Karpas-422 (cell line): ENCODE results near the gene NR1D2. TPM values are rescaled to one million over a fixed set of nuclear protein-coding genes. Genes with fewer than 3 reads are reported as not detected.

ENCODE experiments used
- DNase-seq: peaks from one replicate; pipeline ENCODE4 v3.0.0-alpha.2; 2015
- H2AFZ ChIP-seq: fragments of 200-600 bp; sonication (generic); 2 replicates; pipeline ENCODE4 v1.6.1; 2014; ENCODE audit warnings: antibody characterized with exemption, low read length, mixed read lengths
- H3K27ac ChIP-seq: fragments of 200-600 bp; sonication (generic); 2 replicates; pipeline ENCODE4 v1.5.1; 2014; ENCODE audit warnings: mild to moderate bottlenecking, low read length, moderate library complexity
- H3K27me3 ChIP-seq: fragments of 200-600 bp; sonication (generic); 2 replicates; pipeline ENCODE4 v1.6.1; 2014; ENCODE audit warnings: low read length, mixed read lengths
- H3K36me3 ChIP-seq: fragments of 200-600 bp; sonication (generic); 2 replicates; pipeline ENCODE4 v1.6.1; 2014; ENCODE audit warnings: low read length, mixed read lengths; ENCODE audit not compliant: insufficient read depth
- H3K4me1 ChIP-seq: fragments of 200-600 bp; sonication (generic); 2 replicates; pipeline ENCODE4 v1.6.1; 2014; ENCODE audit warnings: mild to moderate bottlenecking, low read length, mixed read lengths
- H3K4me2 ChIP-seq: fragments of 200-600 bp; sonication (generic); 2 replicates; pipeline ENCODE4 v1.6.1; 2014; ENCODE audit warnings: low read length, low read depth, mild to moderate bottlenecking; ENCODE audit not compliant: poor library complexity, severe bottlenecking
- H3K4me3 ChIP-seq: fragments of 200-600 bp; sonication (generic); 2 replicates; pipeline ENCODE4 v1.5.1; 2014; ENCODE audit warnings: mild to moderate bottlenecking, antibody characterized with exemption, low read length, mixed read lengths
- H3K79me2 ChIP-seq: fragments of 200-600 bp; sonication (generic); 2 replicates; pipeline ENCODE4 v1.6.1; 2014; ENCODE audit warnings: mild to moderate bottlenecking, low read length, mixed read lengths
- H3K9ac ChIP-seq: fragments of 200-600 bp; sonication (generic); 2 replicates; pipeline ENCODE4 v1.6.0; 2014; ENCODE audit warnings: low read length
- H3K9me2 ChIP-seq: fragments of 200-600 bp; sonication (generic), shearing (Covaris generic); replicated peaks from 2 replicates; pipeline ENCODE4 v1.6.0; 2014; ENCODE audit warnings: mild to moderate bottlenecking, low read length, moderate library complexity; ENCODE audit not compliant: insufficient read depth
- H3K9me3 ChIP-seq: fragments of 300-700, 200-600 bp; sonication (generic); 2 replicates; pipeline ENCODE4 v1.6.1; 2014; ENCODE audit warnings: low read length, mixed read lengths
- H4K20me1 ChIP-seq: fragments of 200-600 bp; sonication (generic); 2 replicates; pipeline ENCODE4 v1.6.1; 2014; ENCODE audit warnings: mild to moderate bottlenecking, antibody characterized with exemption, low read length, low read depth; ENCODE audit not compliant: insufficient read depth
- total RNA-seq: library from RNA; depleted of rRNA; stranded (reverse); fragments of >200 nt; shearing (Covaris generic); gene quantifications from 2 replicates; pipeline ENCODE4 v1.2.3, GENCODE V29; 2014; ENCODE audit warnings: low replicate concordance

Gene NR1D2
- total RNA-seq, 1 experiment from 2014 or later = 12.8 TPM

- Histone ChIP-seq H3K9ac (no peak overlapping the region), H3K4me3 (no peak overlapping the region), H3K27ac (no peak overlapping the region), H3K9me3 (no peaks in the 10 kb centered on the region), H2AFZ (no peak overlapping the region), H3K79me2 (no peaks in the 10 kb centered on the region), H3K4me2 (no peak overlapping the region), H3K4me1 (peaks cover 40% of the 10 kb centered on the region), H3K36me3 (no peaks in the 10 kb centered on the region), H3K27me3 (no peaks in the 10 kb centered on the region), H3K9me2 (no peaks in the 10 kb centered on the region), H4K20me1 (peaks cover 38% of the 10 kb centered on the region)
- no peak for DNase-seq
Observed at GRCh38 chr3:23949784-23950183, 4.7 kb downstream of the NR1D2 start.

- Histone ChIP-seq H3K4me1 (peaks cover 38% of the 10 kb centered on the region), H4K20me1 (peaks cover 42% of the 10 kb centered on the region), H3K9ac (no peak overlapping the region)
Observed at GRCh38 chr3:23950293-23950692, 5.2 kb downstream of the NR1D2 start.

GRCh38 chr3:23952646-23953045 lies 7.6 kb downstream of the NR1D2 start:
- H3K4me1 ChIP-seq = peaks cover 30% of the 10 kb centered on the region
- H3K9me3 ChIP-seq = no peaks in the 10 kb centered on the region
- H3K9me2 ChIP-seq = no peaks in the 10 kb centered on the region
- DNase-seq = peak; percentile 78
- H4K20me1 ChIP-seq = peaks cover 38% of the 10 kb centered on the region
- H3K4me3 ChIP-seq = no peak overlapping the region
- H3K79me2 ChIP-seq = no peaks in the 10 kb centered on the region
- no peaks in the 10 kb centered on the region for H3K36me3 ChIP-seq
- peak overlapping the region; percentile 53 for H3K4me2 ChIP-seq
- no peak overlapping the region for H3K27ac ChIP-seq
- no peaks in the 10 kb centered on the region for H3K27me3 ChIP-seq
- H2AFZ ChIP-seq = no peak overlapping the region
- no peak overlapping the region for H3K9ac ChIP-seq

More at GRCh38 chr3:23950293-23950692, 5.2 kb downstream of the NR1D2 start:
- Histone ChIP-seq H3K4me2 (no peak overlapping the region), H3K9me2 (no peaks in the 10 kb centered on the region), H3K9me3 (no peaks in the 10 kb centered on the region), H3K27ac (no peak overlapping the region), H2AFZ (no peak overlapping the region), H3K36me3 (no peaks in the 10 kb centered on the region), H3K4me3 (no peak overlapping the region), H3K27me3 (no peaks in the 10 kb centered on the region), H3K79me2 (no peaks in the 10 kb centered on the region)
- no peak for DNase-seq

GRCh38 chr3:23953523-23953922 lies 8.4 kb downstream of the NR1D2 start:
- H3K27me3 ChIP-seq = no peaks in the 10 kb centered on the region
- H3K9me2 ChIP-seq = no peaks in the 10 kb centered on the region
- peaks cover 30% of the 10 kb centered on the region for H3K4me1 ChIP-seq
- no peak overlapping the region for H3K4me2 ChIP-seq
- no peak overlapping the region for H3K9ac ChIP-seq
- H3K9me3 ChIP-seq = no peaks in the 10 kb centered on the region
- no peak for DNase-seq
- no peak overlapping the region for H3K27ac ChIP-seq
- H3K79me2 ChIP-seq = no peaks in the 10 kb centered on the region
- no peak overlapping the region for H2AFZ ChIP-seq
- H3K4me3 ChIP-seq = no peak overlapping the region
- peaks cover 38% of the 10 kb centered on the region for H4K20me1 ChIP-seq
- no peaks in the 10 kb centered on the region for H3K36me3 ChIP-seq

- Histone ChIP-seq H4K20me1 (peaks cover 38% of the 10 kb centered on the region), H3K4me3 (no peak overlapping the region), H3K4me1 (peaks cover 30% of the 10 kb centered on the region), H3K27me3 (no peaks in the 10 kb centered on the region), H3K9me2 (no peaks in the 10 kb centered on the region), H3K79me2 (no peaks in the 10 kb centered on the region), H3K27ac (no peak overlapping the region), H3K9me3 (no peaks in the 10 kb centered on the region), H3K4me2 (no peak overlapping the region), H3K36me3 (no peaks in the 10 kb centered on the region), H2AFZ (no peak overlapping the region), H3K9ac (no peak overlapping the region)
- DNase-seq = no peak
Observed at GRCh38 chr3:23954144-23954543, 9.1 kb downstream of the NR1D2 start.

GRCh38 chr3:23956701-23957100 lies 11.6 kb downstream of the NR1D2 start:
- no peak overlapping the region for H3K4me2 ChIP-seq
- no peak overlapping the region for H2AFZ ChIP-seq
- H3K9me3 ChIP-seq = no peaks in the 10 kb centered on the region
- H3K9me2 ChIP-seq = no peaks in the 10 kb centered on the region
- no peak for DNase-seq
- peaks cover 20% of the 10 kb centered on the region for H3K4me1 ChIP-seq
- no peak overlapping the region for H3K27ac ChIP-seq
- no peaks in the 10 kb centered on the region for H3K27me3 ChIP-seq
- no peak overlapping the region for H3K4me3 ChIP-seq
- H3K9ac ChIP-seq = no peak overlapping the region
- peaks cover 24% of the 10 kb centered on the region for H4K20me1 ChIP-seq
- no peaks in the 10 kb centered on the region for H3K36me3 ChIP-seq
- H3K79me2 ChIP-seq = no peaks in the 10 kb centered on the region

GRCh38 chr3:23959135-23959900 lies 14.2 kb downstream of the NR1D2 start:
- Histone ChIP-seq H2AFZ (no peak overlapping the region), H3K4me2 (no peak overlapping the region), H3K4me1 (no peaks in the 10 kb centered on the region), H3K27ac (no peak overlapping the region), H3K79me2 (no peaks in the 10 kb centered on the region), H4K20me1 (peaks cover 9% of the 10 kb centered on the region; the same call in 1 of the 2 replicates), H3K9ac (no peak overlapping the region), H3K27me3 (no peaks in the 10 kb centered on the region), H3K36me3 (no peaks in the 10 kb centered on the region), H3K9me2 (no peaks in the 10 kb centered on the region), H3K9me3 (no peaks in the 10 kb centered on the region), H3K4me3 (no peak overlapping the region)
- DNase-seq = no peak

- no peaks in the 10 kb centered on the region for H3K9me3 ChIP-seq
- no peaks in the 10 kb centered on the region for H3K27me3 ChIP-seq
- H3K9ac ChIP-seq = no peak overlapping the region
- DNase-seq = no peak
- H3K9me2 ChIP-seq = no peaks in the 10 kb centered on the region
- H3K4me2 ChIP-seq = no peak overlapping the region
- H4K20me1 ChIP-seq = no peaks in the 10 kb centered on the region
- no peak overlapping the region for H2AFZ ChIP-seq
- no peak overlapping the region for H3K27ac ChIP-seq
- H3K79me2 ChIP-seq = no peaks in the 10 kb centered on the region
- H3K4me3 ChIP-seq = no peak overlapping the region
- no peaks in the 10 kb centered on the region for H3K4me1 ChIP-seq
- no peaks in the 10 kb centered on the region for H3K36me3 ChIP-seq
Observed at GRCh38 chr3:23960649-23961048, 15.6 kb downstream of the NR1D2 start.
